HEK293 (cell line): ENCODE data around the gene IDUA.

Source experiments
- CTCF ChIA-PET: fragments of 350-600 bp; formaldehyde crosslinking; extraction: SDS; loops from one replicate; lab custom pipeline; 2021; ENCODE audit warnings: antibody characterized with exemption; lab: Yijun Ruan, JAX
- POLR2A ChIA-PET: fragments of 300-600 bp; formaldehyde crosslinking; extraction: SDS; loops from one replicate; lab custom pipeline; 2020; ENCODE audit warnings: antibody characterized with exemption, inconsistent platforms; lab: Yijun Ruan, JAX
- H3K27ac ChIP-seq: fragments of 200-500 bp; sonication (Bioruptor generic); 2 replicates; pipeline ENCODE4 v1.5.1; 2014; ENCODE audit warnings: low read depth, low read length, control low read depth, inconsistent platforms; ENCODE audit errors: extremely low read depth
- H3K36me3 ChIP-seq, 2 experiments: fragments of 200-500 bp in 1 of 2; sonication (Bioruptor generic) in 1 of 2; 1 replicate in 1 of 2; 2 replicates in 1 of 2; pipeline ENCODE4 v1.5.1; 2014 to 2017; ENCODE audit warnings: inconsistent platforms in 2 of 2, low read length in 2 of 2; ENCODE audit not compliant: control insufficient read depth in 2 of 2, insufficient read depth in 1 of 2
- H3K4me1 ChIP-seq: fragments of 200-500 bp; sonication (Bioruptor generic); 2 replicates; pipeline ENCODE4 v1.5.1; 2014; ENCODE audit warnings: mild to moderate bottlenecking, low read length, inconsistent platforms; ENCODE audit not compliant: control insufficient read depth, insufficient read depth
- H3K4me3 ChIP-seq: 2 replicates; pipeline ENCODE4 v1.5.1; 2011; ENCODE audit warnings: low read depth, mild to moderate bottlenecking, control low read depth, low read length, moderate library complexity
- H3K9me3 ChIP-seq: fragments of 200-500 bp; sonication (Bioruptor generic); 2 replicates; pipeline ENCODE4 v1.5.1; 2014; ENCODE audit warnings: low read depth, low read length, inconsistent platforms; ENCODE audit not compliant: control insufficient read depth, insufficient read depth
- KLF1 ChIP-seq: fragments of 450-650 bp; formaldehyde crosslinking; IDR thresholded peaks from 2 replicates; pipeline ENCODE4 v1.5.1; 2016; ENCODE audit warnings: missing biosample characterization, missing genetic modification characterization
- SP2 ChIP-seq: fragments of 450-650 bp; formaldehyde crosslinking; IDR thresholded peaks from 2 replicates; pipeline ENCODE4 v1.5.1; 2016; ENCODE audit warnings: missing biosample characterization, missing genetic modification characterization
- ZFP37 ChIP-seq: fragments of 450-650 bp; formaldehyde crosslinking; IDR thresholded peaks from 2 replicates; pipeline ENCODE4 v1.5.1; 2016; ENCODE audit warnings: missing biosample characterization, missing genetic modification characterization
- ZNF311 ChIP-seq: fragments of 450-650 bp; formaldehyde crosslinking; IDR thresholded peaks from 2 replicates; pipeline ENCODE4 v1.5.1; 2017; ENCODE audit warnings: missing biosample characterization, missing genetic modification characterization, borderline replicate concordance
- ZNF843 ChIP-seq: fragments of 450-650 bp; formaldehyde crosslinking; IDR thresholded peaks from 2 replicates; pipeline ENCODE4 v1.5.1; 2016; ENCODE audit warnings: missing biosample characterization, missing genetic modification characterization
- TF ChIP-seq, protein P1 (sequence below): fragments of 450-650 bp; formaldehyde crosslinking; IDR thresholded peaks from 2 replicates; pipeline ENCODE4 v1.5.1; 2016; ENCODE audit warnings: missing biosample characterization, missing genetic modification characterization, low read depth
- TF ChIP-seq, protein P2 (sequence below): fragments of 450-650 bp; formaldehyde crosslinking; IDR thresholded peaks from 2 replicates; pipeline ENCODE4 v1.5.1; 2016; ENCODE audit warnings: missing biosample characterization, missing genetic modification characterization
- TF ChIP-seq, protein P3 (sequence below): fragments of 450-650 bp; formaldehyde crosslinking; IDR thresholded peaks from 2 replicates; pipeline ENCODE4 v1.5.1; 2016; ENCODE audit warnings: missing biosample characterization, missing genetic modification characterization
- TF ChIP-seq, protein P4 (sequence below): IDR thresholded peaks from 2 replicates; pipeline ENCODE4 v1.6.1; 2011; ENCODE audit warnings: mild to moderate bottlenecking, low read depth, low read length, borderline replicate concordance

Gene IDUA

DNA sequence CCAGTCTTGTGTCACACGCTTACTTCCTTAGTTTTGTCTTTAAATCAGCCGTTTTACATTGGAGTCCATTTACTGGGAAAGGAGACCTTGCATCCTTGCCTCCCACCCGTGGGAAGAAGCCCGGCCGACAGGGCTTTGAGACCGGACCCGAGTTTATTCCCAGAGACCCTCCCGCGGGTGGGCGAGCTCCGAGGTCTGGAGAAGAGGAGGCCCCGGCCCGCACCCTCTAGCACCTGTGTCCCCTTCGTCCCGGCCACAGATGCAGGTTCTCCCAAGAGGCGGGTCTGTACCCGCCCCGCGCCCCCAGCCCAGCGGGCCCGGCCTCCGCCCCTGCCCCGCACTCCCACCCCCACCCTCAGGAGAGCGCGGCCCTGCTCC is 10.1 kb downstream of the IDUA start:
- POLR2A ChIA-PET: no interaction called here
- H3K36me3 ChIP-seq: no peaks in the 10 kb centered on the region
- no peak overlapping the region for H3K4me3 ChIP-seq
- TF ChIP-seq, protein P1, sequence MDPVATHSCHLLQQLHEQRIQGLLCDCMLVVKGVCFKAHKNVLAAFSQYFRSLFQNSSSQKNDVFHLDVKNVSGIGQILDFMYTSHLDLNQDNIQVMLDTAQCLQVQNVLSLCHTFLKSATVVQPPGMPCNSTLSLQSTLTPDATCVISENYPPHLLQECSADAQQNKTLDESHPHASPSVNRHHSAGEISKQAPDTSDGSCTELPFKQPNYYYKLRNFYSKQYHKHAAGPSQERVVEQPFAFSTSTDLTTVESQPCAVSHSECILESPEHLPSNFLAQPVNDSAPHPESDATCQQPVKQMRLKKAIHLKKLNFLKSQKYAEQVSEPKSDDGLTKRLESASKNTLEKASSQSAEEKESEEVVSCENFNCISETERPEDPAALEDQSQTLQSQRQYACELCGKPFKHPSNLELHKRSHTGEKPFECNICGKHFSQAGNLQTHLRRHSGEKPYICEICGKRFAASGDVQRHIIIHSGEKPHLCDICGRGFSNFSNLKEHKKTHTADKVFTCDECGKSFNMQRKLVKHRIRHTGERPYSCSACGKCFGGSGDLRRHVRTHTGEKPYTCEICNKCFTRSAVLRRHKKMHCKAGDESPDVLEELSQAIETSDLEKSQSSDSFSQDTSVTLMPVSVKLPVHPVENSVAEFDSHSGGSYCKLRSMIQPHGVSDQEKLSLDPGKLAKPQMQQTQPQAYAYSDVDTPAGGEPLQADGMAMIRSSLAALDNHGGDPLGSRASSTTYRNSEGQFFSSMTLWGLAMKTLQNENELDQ (tag by site-specific recombination): no peak
- peak; percentile 7; the same call in 1 of the 2 replicates for TF ChIP-seq SP2 (tag by site-specific recombination)
- CTCF ChIA-PET: no interaction called here
- no peaks in the 10 kb centered on the region; the same call in 1 of the 2 replicates for H3K4me1 ChIP-seq
- H3K9me3 ChIP-seq: no peaks in the 10 kb centered on the region
- no peak overlapping the region for H3K27ac ChIP-seq

DNA sequence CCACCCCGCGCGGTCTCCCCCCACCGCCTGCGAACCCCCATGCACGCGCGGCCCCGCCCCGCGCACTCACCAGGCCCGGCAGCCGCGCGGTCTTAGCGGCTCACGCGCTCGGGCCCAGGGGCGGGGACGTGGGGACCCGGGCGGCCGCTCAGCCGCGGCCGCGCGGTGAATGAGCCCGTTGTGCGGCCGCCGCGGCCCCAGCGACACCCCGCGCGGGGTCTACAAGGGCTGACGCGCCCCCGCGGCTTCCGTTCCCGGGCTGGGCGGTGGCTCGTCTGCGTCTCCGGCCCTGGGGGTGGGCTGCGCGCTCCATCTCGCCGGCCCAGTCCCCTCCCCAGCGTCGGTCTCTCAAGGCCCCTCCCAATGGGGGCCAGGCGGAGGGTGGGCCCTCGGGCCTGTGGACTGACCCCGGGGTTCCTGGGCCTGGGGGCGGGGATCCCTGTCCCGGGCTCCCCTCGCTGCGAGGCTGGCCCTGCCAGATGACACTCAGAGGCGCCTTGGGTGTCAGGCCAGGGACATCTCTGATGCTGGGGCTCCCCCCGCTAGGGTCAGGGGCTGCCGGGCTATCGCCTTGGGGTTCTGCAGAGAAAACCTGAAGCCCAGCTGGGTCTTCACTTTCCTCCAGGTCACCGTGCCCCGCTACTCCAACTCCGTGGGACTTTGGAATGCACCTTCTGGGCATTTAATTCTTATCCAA is 10.7 kb downstream of the IDUA start:
- no peaks in the 10 kb centered on the region; the same call in 1 of the 2 replicates for H3K4me1 ChIP-seq
- H3K4me3 ChIP-seq: no peak overlapping the region
- TF ChIP-seq, protein P2, sequence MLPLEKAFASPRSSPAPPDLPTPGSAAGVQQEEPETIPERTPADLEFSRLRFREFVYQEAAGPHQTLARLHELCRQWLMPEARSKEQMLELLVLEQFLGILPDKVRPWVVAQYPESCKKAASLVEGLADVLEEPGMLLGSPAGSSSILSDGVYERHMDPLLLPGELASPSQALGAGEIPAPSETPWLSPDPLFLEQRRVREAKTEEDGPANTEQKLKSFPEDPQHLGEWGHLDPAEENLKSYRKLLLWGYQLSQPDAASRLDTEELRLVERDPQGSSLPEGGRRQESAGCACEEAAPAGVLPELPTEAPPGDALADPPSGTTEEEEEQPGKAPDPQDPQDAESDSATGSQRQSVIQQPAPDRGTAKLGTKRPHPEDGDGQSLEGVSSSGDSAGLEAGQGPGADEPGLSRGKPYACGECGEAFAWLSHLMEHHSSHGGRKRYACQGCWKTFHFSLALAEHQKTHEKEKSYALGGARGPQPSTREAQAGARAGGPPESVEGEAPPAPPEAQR (tag by site-specific recombination): no peak
- TF ChIP-seq ZFP37 (no peak), ZNF311 (tag by site-specific recombination) (no peak), ZNF843 (tag by site-specific recombination) (no peak)
- TF ChIP-seq, protein P3, sequence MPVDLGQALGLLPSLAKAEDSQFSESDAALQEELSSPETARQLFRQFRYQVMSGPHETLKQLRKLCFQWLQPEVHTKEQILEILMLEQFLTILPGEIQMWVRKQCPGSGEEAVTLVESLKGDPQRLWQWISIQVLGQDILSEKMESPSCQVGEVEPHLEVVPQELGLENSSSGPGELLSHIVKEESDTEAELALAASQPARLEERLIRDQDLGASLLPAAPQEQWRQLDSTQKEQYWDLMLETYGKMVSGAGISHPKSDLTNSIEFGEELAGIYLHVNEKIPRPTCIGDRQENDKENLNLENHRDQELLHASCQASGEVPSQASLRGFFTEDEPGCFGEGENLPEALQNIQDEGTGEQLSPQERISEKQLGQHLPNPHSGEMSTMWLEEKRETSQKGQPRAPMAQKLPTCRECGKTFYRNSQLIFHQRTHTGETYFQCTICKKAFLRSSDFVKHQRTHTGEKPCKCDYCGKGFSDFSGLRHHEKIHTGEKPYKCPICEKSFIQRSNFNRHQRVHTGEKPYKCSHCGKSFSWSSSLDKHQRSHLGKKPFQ: no peak
- H3K9me3 ChIP-seq: no peaks in the 10 kb centered on the region
- no peak overlapping the region for H3K27ac ChIP-seq
- no peaks in the 10 kb centered on the region for H3K36me3 ChIP-seq
- ChIA-PET POLR2A (no interaction called here), CTCF (no interaction called here)

DNA sequence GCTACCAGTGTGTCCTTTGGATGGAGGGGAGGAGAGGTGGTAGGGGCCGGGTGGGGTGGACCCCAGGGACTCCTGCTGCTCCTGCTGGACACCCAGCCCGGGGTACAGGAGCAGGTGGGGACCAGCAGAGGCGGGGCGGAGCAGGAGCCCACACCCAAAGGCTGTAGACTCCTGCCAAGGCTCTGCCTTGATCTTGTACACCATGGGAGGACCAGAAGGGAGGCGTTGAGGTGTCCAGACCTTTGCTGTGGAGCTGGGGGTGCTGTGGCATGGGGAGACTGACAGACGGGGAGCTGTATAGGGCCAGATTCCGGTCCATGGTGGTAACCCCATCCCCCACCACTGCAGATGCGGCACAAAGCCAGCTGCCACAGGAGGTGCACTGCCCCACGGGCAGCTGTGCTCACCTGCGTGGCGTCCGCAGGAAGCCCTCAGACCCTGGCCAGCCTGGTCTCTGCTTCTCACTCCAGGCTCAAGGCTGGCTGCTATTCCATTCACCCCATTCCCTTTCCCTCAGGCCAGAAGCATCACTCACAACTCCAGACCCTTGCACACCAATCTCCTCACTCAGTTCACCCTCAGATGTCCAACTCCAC is 11.3 kb downstream of the IDUA start:
- ChIA-PET POLR2A (no interaction called here), CTCF (interaction anchor here (0.7 kb wide), 1 partner anchor 695 kb away, joined by 3 read pairs; no protein-coding TSS in a partner anchor)
- no peaks in the 10 kb centered on the region; the same call in 1 of the 2 replicates for H3K4me1 ChIP-seq
- no peak overlapping the region for H3K27ac ChIP-seq
- no peak overlapping the region for H3K4me3 ChIP-seq
- TF ChIP-seq, protein P4, sequence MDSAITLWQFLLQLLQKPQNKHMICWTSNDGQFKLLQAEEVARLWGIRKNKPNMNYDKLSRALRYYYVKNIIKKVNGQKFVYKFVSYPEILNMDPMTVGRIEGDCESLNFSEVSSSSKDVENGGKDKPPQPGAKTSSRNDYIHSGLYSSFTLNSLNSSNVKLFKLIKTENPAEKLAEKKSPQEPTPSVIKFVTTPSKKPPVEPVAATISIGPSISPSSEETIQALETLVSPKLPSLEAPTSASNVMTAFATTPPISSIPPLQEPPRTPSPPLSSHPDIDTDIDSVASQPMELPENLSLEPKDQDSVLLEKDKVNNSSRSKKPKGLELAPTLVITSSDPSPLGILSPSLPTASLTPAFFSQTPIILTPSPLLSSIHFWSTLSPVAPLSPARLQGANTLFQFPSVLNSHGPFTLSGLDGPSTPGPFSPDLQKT: no peak
- peak; percentile 72 for TF ChIP-seq KLF1
- H3K9me3 ChIP-seq: no peaks in the 10 kb centered on the region
- no peaks in the 10 kb centered on the region for H3K36me3 ChIP-seq
